ENCODE data around the gene ZNF609.

GRCh38 chr15:64617727-64618126, 157.3 kb downstream of the ZNF609 start:
- TF ChIP-seq CTCF (IDR thresholded peaks at IDR 0.05) (no peak), POLR2A (IDR thresholded peaks at IDR 0.05) (no peak)

All from body of pancreas (tissue), 4 donors.